ENCODE data around the gene NOTCH2. TPM values are rescaled to one million over a fixed set of nuclear protein-coding genes. Genes with fewer than 3 reads are reported as not detected.
A peak's percentile ranks its signal among the peaks of the same experiment; 100 is the strongest.

Gene NOTCH2
- polyA plus RNA-seq, 3 donors = 47.3 to 108 (median 86.6) TPM

DNA sequence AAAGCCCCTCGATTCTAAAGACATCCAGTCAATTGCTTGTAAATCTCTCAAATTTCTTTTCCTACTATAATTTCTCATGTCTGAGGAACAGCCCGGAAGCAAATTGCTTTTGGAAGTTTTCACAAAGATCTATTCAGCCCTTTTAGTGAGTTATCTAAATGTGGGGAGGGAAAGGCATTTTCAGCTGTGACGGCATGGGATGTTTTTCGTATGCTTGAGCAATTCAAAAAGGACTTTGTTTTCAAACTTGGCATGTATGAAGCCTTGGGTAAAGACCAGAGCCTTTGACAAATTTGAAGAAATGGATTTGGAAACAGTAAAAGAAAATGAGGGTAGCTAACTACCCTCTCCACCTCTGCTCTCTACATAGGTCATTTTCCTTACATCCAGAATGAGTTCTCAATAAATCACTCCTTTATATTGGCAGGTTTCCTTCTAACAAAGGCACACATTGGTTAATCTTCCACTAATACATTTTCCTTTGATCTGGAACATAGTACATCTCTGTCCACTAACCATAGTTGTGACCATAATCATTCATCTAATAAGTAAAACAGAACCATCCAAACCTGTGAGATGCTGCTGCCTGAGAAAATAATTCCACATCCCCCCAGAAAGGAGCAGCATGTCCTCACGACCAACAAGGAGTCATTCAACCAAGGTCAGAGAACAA lies 107.0 kb downstream of the NOTCH2 start:
- no peak overlapping the region for H3K9ac ChIP-seq (ENCODE audit: insufficient read depth, low read length, poor library complexity, severe bottlenecking)
- H3K27ac ChIP-seq (ENCODE audit: low read depth in 1 of 2, low read length in 2 of 2) = peak overlapping the region in 1 of 2 donors; percentile 40
- peaks cover 0 to 2% (median 0%) of the 10 kb centered on the region in 3 donors for H3K27me3 Mint-ChIP-seq (ENCODE audit: low read depth in 3 of 3)
- TF ChIP-seq, protein P1, sequence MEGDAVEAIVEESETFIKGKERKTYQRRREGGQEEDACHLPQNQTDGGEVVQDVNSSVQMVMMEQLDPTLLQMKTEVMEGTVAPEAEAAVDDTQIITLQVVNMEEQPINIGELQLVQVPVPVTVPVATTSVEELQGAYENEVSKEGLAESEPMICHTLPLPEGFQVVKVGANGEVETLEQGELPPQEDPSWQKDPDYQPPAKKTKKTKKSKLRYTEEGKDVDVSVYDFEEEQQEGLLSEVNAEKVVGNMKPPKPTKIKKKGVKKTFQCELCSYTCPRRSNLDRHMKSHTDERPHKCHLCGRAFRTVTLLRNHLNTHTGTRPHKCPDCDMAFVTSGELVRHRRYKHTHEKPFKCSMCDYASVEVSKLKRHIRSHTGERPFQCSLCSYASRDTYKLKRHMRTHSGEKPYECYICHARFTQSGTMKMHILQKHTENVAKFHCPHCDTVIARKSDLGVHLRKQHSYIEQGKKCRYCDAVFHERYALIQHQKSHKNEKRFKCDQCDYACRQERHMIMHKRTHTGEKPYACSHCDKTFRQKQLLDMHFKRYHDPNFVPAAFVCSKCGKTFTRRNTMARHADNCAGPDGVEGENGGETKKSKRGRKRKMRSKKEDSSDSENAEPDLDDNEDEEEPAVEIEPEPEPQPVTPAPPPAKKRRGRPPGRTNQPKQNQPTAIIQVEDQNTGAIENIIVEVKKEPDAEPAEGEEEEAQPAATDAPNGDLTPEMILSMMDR (IDR thresholded peaks at IDR 0.05) = no peak
- intact Hi-C loops (cut with micrococcal nuclease) = loop anchor here in 1 of 2 donors (5.0 kb wide), 1 partner anchor 50 kb away; no protein-coding TSS in a partner anchor
- no peaks in the 10 kb centered on the region for H3K4me1 Mint-ChIP-seq
- H3K79me2 ChIP-seq (ENCODE audit: insufficient read depth, low read length) = peaks cover 23% of the 10 kb centered on the region
- peak overlapping the region in 1 of 7 donors; percentile 0 for H3K27ac Mint-ChIP-seq
- no peaks in the 10 kb centered on the region for H3K27me3 ChIP-seq (ENCODE audit: control insufficient read depth in 2 of 2, insufficient read depth in 2 of 2, low read length in 2 of 2)
- DNase-seq = no peak
- H3K4me1 ChIP-seq (ENCODE audit: control insufficient read depth in 1 of 2, insufficient read depth in 2 of 2, low read length in 2 of 2) = no peaks in the 10 kb centered on the region
- no peak overlapping the region for H3K4me3 ChIP-seq (replicated peaks in 1 of 3; ENCODE audit: low read depth in 2 of 3, low read length in 3 of 3)
- no peak overlapping the region for H3K4me3 Mint-ChIP-seq
- H3K4me2 ChIP-seq (replicated peaks; ENCODE audit: extremely low read depth, low read length, poor library complexity, severe bottlenecking) = no peak overlapping the region
- no peaks in the 10 kb centered on the region for H3K9me3 ChIP-seq (replicated peaks in 1 of 2; ENCODE audit: control insufficient read depth in 1 of 2, insufficient read depth in 1 of 2, low read length in 2 of 2)
- H4K20me1 ChIP-seq (ENCODE audit: insufficient read depth, low read length) = peaks cover 100% of the 10 kb centered on the region
- 90% methylated on average over 2 of the region's 5 CpGs for WGBS (ENCODE audit: insufficient coverage)
- peaks cover 77 to 94% of the 10 kb centered on the region in 2 donors for H3K36me3 Mint-ChIP-seq
- peaks cover 94 to 99% of the 10 kb centered on the region in 2 donors for H3K36me3 ChIP-seq (replicated peaks in 1 of 2; ENCODE audit: control insufficient read depth in 1 of 2, insufficient read depth in 2 of 2, low read length in 2 of 2)
- no peaks in the 10 kb centered on the region for H3K9me3 Mint-ChIP-seq
- no peak overlapping the region for H2AFZ ChIP-seq (ENCODE audit: insufficient read depth, low read depth, low read length, poor library complexity, severe bottlenecking)

DNA sequence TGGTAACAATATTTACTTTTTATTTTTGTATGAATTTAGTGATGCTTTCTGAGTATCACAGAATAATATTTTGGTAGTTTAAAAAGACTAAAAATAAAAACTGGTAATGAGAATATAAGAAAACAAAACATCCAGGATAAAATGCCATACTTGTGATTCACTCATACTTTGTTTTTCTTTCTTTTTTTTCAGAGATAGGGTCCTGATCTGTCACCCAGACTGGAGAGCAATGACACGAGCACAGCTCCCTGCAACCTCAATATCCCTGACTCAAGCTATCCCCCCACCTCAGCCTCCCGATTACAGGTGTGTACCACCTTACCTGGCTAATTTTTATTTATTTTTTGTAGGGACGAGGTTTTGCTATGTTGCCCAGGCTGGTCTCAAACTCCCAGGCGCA lies 109.0 kb downstream of the NOTCH2 start:
- intact Hi-C loops (cut with micrococcal nuclease) = loop anchor here in 1 of 2 donors (5.0 kb wide), 1 partner anchor 48 kb away; no protein-coding TSS in a partner anchor

More for the DNA sequence above, 109.0 kb downstream of the NOTCH2 start:
- Mint-ChIP-seq H3K27me3 (ENCODE audit: low read depth in 3 of 3) (peaks cover 0 to 2% (median 0%) of the 10 kb centered on the region in 3 donors), H3K4me3 (no peak overlapping the region), H3K9me3 (no peaks in the 10 kb centered on the region), H3K36me3 (peaks cover 77 to 86% of the 10 kb centered on the region in 2 donors), H3K4me1 (no peaks in the 10 kb centered on the region), H3K27ac (peak overlapping the region in 1 of 7 donors; percentile 34)
- Histone ChIP-seq H3K4me1 (ENCODE audit: control insufficient read depth in 1 of 2, insufficient read depth in 2 of 2, low read length in 2 of 2) (no peaks in the 10 kb centered on the region), H3K36me3 (replicated peaks in 1 of 2; ENCODE audit: control insufficient read depth in 1 of 2, insufficient read depth in 2 of 2, low read length in 2 of 2) (peaks cover 94 to 99% of the 10 kb centered on the region in 2 donors), H2AFZ (ENCODE audit: insufficient read depth, low read depth, low read length, poor library complexity, severe bottlenecking) (no peak overlapping the region), H3K9ac (ENCODE audit: insufficient read depth, low read length, poor library complexity, severe bottlenecking) (no peak overlapping the region), H3K79me2 (ENCODE audit: insufficient read depth, low read length) (peaks cover 14% of the 10 kb centered on the region), H3K4me2 (replicated peaks; ENCODE audit: extremely low read depth, low read length, poor library complexity, severe bottlenecking) (no peak overlapping the region), H3K27me3 (ENCODE audit: control insufficient read depth in 2 of 2, insufficient read depth in 2 of 2, low read length in 2 of 2) (no peaks in the 10 kb centered on the region), H3K4me3 (replicated peaks in 1 of 3; ENCODE audit: low read depth in 2 of 3, low read length in 3 of 3) (no peak overlapping the region), H3K27ac (ENCODE audit: low read depth in 1 of 2, low read length in 2 of 2) (no peak overlapping the region), H3K9me3 (replicated peaks in 1 of 2; ENCODE audit: control insufficient read depth in 1 of 2, insufficient read depth in 1 of 2, low read length in 2 of 2) (no peaks in the 10 kb centered on the region), H4K20me1 (ENCODE audit: insufficient read depth, low read length) (peaks cover 100% of the 10 kb centered on the region)
- no CpG with 5 or more reads among the region's 4 CpGs for WGBS (ENCODE audit: insufficient coverage)
- TF ChIP-seq, protein P1 (IDR thresholded peaks at IDR 0.05) = no peak
- DNase-seq = no peak
